HL-60/S4 treated with retinoic acid at 250 ng/mL for 4 days and 3 days (cell line): ENCODE measurements around the gene TPBGL.

ENCODE experiments used
- in situ Hi-C: fragments of 300-500 bp; cut with MboI; formaldehyde crosslinking; loops from 2 replicates; pipeline ENCODE4 v1.7.0; 2022; ENCODE audit warnings: low sequenced_read_pairs

The TPBGL gene

DNA sequence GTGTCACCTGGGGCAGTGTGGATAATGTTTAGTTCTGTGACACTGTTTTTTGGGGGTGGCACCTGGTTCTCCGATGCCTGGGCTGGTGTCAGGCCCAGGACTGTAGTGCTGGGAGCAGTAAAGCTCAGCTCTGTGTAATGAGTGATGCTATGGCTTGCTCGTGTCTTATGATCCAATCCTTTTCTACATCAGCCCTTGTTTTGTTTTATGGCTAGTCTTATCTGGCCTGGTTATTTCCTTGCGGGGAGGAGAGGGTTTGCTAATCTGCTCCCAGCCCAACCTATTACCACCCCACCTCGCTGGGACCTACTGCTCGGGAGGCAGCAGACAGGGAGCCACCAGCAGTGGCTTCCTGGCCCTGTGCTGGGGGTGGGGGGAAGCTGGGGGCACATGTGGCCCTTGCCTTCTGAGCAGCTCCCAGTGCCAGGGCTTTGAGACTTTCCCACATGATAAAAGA lies 35.0 kb upstream of the TPBGL start:
- in situ Hi-C loops = no loop called here

DNA sequence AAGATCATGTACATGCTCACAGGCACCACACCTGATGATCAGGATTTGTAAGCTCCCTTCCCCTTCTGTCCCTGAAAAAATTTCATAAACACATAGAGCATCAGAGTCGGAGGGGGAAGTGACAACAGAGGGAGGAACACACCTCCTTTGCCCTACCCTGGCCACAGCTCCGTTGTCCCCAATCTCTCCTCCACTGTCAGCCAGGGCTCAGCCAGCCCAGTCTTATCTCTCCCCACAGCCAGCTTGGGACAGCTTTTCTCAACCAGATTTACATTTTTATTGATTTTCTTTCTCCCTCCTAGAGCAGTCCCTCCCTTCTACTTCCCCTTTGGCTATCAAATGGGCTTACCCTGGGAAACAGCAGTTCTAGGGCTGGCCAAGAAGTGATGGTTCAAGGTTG lies 32.1 kb upstream of the TPBGL start:
- in situ Hi-C loops = no loop called here

DNA sequence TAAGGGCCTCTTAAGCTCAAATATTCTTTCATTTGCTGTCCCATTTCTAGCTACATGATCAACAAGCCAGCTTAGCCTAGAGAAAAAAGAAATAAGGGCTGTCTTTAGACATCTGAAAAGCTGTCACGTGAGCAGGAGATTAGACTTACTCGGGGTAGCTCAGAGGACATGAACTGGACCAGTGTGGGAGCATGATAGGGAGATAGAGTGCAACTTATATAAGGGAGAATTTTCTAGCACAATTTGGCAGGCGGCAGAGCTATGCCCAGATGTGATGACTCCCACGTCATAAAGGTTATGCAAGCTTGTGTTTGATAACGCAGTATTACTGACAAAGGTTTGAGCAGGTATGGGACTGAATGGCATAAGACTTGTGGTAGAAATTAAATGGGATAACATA lies 28.2 kb upstream of the TPBGL start:
- in situ Hi-C loops = no loop called here

DNA sequence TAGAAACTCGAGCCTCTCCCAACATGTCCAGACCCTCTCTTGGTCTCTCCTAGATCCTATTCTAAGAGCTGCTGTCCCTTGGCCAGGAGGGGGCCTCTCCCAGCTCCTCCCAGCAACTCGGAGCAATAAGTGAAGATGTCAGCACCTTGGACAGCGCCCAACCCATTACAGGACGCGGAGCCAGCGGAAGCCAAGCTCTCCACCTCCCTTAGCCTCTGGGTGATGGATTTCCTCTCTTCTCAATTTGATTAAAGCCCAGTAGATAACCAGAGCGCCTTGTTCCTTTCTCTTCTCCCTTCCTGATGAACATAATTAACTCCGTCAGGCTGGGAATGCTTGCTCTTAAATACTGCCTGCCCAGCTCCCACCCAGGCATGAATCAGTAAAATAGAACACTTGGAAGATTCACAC lies 26.2 kb upstream of the TPBGL start:
- in situ Hi-C loops = no loop called here

DNA sequence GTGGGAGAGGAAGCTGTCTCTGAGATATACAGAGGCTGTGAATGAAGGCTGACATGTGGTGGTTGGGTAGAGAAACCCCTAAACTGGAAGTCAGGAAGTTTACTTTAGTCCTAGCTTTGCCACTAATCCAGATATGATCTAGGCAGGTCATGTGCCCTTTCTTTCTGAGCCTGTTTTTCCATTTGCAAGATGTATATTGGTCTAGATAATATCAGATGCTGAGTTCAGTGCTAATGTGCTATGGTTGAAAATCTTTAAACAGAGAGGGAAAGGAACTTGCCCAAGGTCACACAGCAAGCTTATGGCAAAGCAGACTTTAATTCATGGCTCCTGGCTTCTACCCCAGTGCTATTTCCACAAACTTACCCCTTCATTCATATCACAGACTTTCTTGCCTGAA lies 25.7 kb upstream of the TPBGL start:
- in situ Hi-C loops = no loop called here

DNA sequence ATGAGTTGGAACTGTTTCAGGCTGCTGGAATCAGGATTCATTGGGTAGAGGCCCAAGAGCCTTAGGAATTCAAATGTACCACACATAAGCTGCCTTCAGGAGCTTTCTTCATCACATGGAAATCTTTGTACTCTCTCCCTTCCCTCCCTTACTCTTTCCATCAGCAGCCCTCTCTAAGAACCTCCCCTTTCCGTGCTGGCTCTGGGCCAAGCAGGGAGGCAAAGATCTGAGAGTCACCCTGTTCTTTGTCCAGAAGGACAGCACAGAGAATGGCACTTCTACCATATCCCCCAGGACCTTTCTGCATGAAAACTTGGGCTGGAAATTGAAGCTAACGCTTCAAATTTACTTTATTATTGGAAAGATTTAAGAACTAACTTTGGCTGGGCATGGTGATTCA lies 20.7 kb upstream of the TPBGL start:
- in situ Hi-C loops = no loop called here

DNA sequence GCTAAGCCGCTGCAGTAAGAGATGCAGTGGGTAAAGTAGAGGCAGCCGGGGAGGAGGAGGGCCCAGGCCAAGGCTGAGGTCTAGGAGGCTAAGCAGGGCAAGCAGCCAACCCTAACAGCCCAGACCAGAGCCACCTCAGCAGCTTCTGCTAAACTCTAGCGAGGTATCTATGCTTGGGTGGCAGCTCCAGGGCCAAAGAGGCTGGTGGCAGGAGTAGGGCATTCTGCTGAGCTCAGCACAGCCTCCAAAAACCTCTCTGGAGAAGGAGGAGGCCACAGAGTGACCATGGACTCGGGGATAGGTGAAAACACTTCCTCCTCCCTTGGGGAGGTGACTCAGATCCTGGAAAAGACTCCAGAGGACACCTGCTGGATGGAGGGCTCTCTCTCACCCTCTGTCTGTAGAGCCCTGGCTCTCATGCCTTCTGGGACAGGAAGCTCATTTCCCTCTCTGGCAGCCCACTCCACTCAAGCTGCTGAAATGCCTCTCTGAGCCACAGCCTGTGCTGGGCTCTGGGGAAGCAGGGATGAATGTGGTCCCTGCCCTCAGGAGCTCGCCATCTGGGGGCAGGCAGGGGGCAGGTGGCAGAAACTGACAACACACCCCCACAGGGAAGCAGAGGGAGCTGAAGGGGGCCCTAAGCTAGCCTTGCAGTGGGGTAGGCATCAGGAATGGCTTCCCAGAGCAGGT lies 16.5 kb upstream of the TPBGL start:
- in situ Hi-C loops = no loop called here

DNA sequence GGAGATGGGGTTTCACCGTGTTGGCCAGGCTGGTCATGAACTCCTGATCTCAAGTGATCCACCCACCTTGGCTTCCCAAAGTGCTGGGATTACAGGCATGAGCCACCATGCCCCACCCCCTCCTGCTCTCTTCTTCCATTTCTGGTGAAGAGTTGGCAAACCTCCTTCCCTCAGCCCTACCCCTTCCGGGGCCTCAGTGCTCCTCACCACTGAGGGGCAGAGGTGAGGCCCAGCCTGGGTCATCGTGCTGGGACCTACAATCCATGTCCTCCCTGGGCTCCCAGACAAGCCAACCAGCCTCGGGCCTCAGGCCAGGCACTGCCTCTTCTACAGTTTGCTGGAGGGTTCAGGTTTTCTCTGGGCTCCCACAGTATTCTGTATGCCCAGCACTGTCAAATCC lies 14.8 kb upstream of the TPBGL start:
- in situ Hi-C loops = no loop called here

DNA sequence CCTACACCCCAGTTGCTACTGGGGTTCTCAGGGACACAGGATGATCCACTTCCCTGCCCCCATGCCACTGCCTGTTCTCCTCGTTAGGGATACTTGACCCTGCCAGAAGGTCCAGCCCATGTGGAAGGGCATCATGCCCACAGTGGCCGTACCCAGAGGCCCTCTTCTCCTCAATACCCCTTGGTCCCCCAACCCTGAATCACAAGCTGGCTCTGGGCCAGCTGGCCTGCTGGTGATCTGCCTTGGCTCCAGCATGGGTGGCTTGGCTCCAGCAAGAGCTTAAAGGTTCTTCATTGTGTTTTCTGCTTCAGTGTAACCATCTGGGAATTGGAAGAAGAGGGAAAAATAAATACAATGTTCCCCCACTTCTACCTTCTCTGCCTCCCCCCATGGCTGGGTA lies 11.1 kb upstream of the TPBGL start:
- in situ Hi-C loops = no loop called here

DNA sequence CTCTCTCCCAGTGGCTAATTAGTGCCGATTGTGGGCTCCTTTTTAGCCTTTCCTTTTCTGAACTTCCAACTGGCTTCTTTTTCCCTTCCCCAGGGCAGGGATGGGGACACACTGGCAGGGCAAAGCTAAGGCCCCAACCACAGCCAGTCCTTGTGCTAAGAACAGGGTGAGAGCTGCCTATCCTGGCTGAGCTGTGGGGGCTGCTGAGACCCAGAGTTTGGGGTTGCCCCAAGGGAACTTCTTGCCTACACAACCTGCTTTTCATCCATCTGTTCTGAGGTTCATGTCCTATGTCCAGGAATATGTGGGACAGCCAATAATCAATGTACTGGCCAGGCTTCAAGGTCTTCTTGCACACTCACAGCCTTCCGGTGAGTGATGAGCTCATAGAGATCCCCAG lies 10.0 kb upstream of the TPBGL start:
- in situ Hi-C loops = no loop called here

DNA sequence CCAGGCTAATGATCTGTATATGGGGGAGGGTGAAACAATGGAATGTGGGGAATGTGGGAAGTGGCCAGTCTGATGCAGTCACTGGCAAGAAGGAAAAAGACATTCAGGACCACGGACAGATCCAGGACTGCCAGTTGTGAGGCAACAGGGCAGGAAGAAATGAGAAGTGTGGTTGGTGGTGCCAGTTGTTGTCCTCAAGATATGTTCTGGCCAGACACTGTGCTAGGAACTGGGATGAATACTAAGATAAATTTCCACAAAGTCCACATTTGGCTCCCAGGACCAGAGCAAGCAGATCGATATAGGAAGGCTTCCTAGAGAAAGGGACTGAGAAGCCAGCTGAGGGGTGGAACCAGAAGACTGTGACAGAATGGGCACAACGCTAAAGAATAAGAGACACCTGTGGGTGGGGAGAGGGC lies 6.8 kb upstream of the TPBGL start:
- in situ Hi-C loops = no loop called here

DNA sequence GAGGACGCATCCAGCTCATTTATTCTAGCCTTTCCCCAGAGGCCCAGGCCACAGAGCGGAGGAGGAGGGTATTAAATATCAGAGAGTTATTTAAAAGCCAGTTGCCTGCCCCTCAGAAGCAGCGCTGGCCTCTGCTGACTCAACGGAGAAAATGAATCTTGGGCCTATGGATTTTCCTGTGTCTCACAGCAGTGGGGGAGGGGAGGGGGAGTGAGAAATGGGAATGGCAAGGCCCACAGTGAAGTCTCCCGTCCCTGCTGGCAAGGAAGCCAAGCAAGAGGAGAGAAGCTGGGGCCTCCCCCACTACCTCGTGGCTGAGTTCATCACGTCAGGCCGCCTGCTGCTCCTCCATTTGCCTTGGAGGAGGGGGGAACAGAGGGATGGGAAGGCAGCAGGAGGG lies 4.5 kb upstream of the TPBGL start:
- in situ Hi-C loops = no loop called here

DNA sequence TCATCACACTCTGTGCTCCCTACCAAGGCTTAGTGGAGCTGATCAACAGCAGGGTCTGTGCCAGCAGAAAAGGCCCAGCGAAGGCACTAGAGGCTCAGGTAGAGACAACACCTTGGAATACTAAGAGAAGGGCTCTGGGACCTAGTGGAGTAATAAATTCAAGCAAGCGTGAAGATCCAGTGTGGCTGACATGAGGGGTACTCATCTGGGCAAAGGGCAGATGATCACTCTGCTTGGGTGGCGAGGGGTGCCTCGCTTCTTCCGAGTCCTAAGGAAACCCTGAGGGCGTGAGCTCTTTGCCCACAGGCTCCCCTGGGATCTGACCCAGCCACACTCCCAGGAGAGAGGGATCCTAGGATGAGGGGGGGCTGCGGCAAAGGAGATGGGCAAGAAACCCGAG lies 3.5 kb upstream of the TPBGL start:
- in situ Hi-C loops = no loop called here

DNA sequence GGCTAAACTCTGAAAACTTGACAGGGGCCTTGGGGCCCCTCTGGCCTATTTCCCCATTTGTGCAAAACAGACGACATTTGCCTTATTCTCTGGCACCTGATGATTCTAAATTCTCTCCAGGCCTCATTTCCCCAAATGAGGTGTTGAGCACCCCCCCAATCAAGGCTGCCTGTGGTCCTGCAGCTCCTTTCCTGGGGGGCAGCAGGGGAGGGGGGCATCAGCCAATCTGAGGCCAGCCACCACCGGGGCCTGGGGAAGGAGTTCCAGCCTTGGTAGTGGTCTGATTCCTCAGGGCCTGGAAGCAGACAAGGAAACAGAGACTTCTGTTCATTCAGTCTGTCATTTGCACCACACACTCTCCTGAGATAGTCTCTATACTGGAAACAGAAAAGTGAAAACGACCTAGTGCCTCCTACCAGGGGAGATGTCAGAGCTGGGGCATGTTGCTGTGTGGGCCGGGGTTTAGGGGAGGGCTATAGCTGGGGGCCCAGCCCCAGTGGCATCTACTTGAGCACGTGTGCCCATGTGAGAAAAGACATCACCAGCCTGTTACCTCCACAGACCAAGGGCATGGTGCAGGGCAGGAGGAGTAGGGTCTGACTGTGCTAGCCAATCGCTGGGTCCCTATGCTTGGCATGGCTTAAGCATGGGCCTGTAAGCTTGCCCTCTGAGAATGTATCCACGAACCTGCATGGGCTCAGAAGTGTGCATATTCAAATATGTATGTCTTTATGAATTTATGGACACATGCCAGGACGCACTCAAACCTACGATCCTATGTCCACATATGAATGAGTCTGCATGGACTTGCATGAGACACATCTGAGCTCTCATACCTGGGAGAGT lies 1.8 kb upstream of the TPBGL start:
- in situ Hi-C loops = no loop called here

DNA sequence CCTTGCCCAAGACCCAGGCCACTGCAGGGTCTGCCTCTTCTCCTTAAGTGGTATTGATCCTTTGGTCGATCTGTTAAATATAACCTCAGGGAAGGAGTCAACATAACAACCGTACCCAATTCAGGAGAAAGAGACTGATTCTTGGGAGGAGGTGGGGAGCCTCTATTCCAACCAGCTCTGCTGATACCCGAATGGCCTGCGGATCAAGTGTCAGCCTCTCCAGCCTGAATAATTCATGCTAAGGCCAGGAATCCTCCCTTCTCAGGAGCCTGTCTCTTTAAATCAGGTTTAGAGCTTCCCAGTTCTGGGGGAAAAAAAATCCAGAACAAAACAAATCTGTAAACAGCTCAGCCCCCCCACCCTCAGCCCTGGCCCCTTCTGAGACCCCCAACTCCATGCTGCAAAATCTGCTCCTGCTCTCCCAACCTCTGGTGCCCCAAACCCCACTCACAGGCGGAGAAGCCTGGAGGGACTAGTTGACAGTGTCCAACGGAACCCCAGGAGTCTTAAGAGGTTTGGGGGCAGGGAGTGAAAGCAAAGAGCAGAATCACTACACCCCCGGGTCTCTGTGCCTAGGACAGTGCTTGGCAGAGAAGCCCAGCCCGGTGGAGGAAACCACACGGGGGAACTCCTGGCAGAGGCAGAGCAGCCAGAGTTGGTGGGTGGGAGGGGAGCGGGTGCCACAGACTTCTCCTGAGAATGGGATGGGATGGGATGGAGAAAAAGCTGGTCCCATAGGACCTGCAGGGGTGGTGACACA lies 863 bp upstream of the TPBGL start:
- in situ Hi-C loops = loop anchor here (10.0 kb wide), 1 partner anchor 315 kb away; no protein-coding TSS in a partner anchor

DNA sequence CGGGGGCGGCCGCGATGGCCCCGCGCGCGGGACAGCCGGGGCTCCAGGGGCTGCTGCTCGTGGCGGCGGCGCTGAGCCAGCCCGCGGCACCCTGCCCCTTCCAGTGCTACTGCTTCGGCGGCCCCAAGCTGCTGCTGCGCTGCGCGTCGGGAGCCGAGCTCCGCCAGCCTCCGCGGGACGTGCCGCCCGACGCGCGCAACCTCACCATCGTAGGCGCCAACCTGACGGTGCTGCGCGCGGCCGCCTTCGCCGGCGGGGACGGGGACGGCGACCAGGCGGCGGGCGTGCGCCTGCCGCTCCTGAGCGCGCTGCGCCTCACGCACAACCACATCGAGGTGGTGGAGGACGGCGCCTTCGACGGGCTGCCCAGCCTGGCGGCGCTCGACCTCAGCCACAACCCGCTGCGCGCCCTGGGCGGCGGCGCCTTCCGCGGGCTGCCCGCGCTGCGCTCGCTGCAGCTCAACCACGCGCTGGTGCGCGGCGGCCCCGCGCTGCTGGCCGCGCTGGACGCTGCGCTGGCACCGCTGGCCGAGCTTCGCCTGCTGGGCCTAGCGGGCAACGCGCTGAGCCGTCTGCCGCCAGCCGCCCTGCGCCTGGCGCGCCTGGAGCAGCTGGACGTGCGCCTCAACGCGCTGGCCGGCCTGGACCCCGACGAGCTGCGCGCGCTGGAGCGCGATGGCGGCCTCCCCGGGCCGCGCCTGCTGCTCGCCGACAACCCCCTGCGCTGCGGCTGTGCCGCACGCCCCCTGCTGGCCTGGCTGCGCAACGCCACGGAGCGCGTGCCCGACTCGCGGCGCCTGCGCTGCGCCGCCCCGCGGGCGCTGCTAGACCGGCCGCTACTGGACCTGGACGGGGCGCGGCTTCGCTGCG lies 697 bp downstream of the TPBGL start:
- in situ Hi-C loops = loop anchor here (10.0 kb wide), 1 partner anchor 316 kb away; no protein-coding TSS in a partner anchor

DNA sequence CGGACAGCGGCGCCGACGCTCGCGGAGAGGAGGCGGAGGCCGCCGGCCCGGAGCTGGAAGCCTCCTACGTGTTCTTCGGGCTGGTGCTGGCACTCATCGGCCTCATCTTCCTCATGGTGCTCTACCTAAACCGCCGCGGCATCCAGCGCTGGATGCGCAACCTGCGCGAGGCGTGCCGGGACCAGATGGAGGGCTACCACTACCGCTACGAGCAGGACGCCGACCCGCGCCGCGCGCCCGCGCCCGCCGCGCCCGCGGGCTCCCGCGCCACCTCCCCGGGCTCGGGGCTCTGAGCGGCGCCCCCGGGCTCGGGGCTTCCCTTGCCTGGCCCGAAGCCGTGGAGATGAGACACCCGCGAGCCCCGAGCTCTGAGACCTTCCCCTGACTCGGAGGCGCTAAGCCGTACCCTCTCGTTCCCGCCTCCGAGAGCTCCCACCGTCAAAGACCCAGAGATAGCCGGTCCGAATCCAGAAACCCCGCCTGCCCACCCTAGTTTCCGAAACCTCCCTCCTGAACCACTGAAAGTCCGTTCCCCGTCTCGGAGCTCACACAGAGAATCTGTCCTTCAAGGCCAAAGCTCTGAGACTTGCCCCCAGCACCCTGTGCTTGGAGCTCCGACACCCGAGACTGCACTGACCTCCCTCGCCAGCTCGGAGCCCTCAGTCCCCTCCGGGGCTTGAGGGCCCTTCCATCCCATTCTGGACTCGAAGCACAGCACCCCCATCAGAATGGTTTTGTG lies 1.5 kb downstream of the TPBGL start:
- in situ Hi-C loops = loop anchor here (10.0 kb wide), 1 partner anchor 317 kb away; no protein-coding TSS in a partner anchor

DNA sequence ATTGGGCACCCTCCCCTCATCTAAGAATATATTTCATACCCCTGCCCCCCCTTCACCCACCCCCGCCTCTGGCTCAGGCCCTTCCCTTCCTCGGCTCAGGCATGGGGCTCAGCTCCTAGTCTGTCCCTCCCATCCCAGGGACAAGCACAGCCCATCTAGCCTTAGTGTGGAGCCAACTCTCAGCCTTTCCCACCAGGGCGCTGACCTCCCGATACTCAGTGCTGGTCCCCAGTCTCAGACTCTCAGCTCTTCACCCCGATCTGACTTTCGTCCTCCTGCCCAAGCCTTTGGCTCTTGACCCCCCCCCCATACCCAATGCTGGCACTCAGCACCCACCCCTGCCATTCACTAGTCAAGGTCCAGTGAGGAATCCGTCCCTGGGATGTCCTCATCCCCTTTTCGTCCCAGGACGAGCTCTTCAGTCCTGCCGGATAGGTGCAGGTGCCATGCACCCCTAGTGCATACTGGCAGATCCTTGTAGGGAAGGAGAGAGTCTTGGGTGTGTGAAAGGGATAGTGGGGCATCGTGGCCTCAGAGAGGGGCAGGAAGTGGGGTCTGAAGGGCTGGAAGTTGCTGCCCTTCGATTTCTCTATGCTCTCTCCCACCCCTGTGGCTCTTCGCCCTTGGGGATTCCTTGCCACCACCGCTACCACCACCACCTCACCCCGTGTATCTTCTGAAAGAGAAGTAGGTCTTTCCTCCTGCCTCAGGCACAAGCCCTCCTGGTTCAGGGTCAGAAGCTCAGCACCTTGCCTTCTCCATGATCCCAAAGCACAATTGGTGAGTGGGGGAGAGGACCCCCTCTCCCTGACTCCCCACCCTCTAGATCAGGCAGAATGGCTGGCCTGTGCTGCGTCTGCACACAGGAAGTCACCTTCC lies 2.4 kb downstream of the TPBGL start:
- in situ Hi-C loops = loop anchor here (10.0 kb wide), 1 partner anchor 318 kb away; no protein-coding TSS in a partner anchor
